WTC11 (cell line): Measurements from ENCODE around the gene RBM24.

Experiments used
- ARID4B ChIP-seq: sonication (generic); formaldehyde crosslinking; IDR thresholded peaks from 2 replicates; pipeline ENCODE4 v1.8.0; 2023; ENCODE audit warnings: missing genetic modification reagents, mild to moderate bottlenecking, borderline replicate concordance
- CTCF ChIP-seq: fragments of 200-600 bp; IDR thresholded peaks from 2 replicates; pipeline ENCODE4 v1.8.0; 2022; ENCODE audit warnings: antibody characterized with exemption
- ETV6 ChIP-seq: sonication (generic); formaldehyde crosslinking; IDR thresholded peaks from 2 replicates; pipeline ENCODE4 v1.8.1; 2022; ENCODE audit warnings: mild to moderate bottlenecking, missing genetic modification reagents
- FOXK1 ChIP-seq: sonication (generic); formaldehyde crosslinking; IDR thresholded peaks from 2 replicates; pipeline ENCODE4 v1.8.0; 2022; ENCODE audit warnings: mild to moderate bottlenecking, moderate library complexity, missing genetic modification reagents
- IRF2 ChIP-seq: sonication (generic); formaldehyde crosslinking; IDR thresholded peaks from 2 replicates; pipeline ENCODE4 v1.8.0; 2022; ENCODE audit warnings: low read depth, missing genetic modification reagents, borderline replicate concordance
- RELA ChIP-seq: sonication (generic); formaldehyde crosslinking; IDR thresholded peaks from 2 replicates; pipeline ENCODE4 v1.8.1; 2022; ENCODE audit warnings: missing genetic modification reagents, mild to moderate bottlenecking, borderline replicate concordance
- SP1 ChIP-seq: sonication (generic); formaldehyde crosslinking; conservative IDR thresholded peaks from 2 replicates; pipeline ENCODE4 v1.8.1; 2022; ENCODE audit warnings: missing genetic modification reagents
- USF2 ChIP-seq: sonication (generic); formaldehyde crosslinking; IDR thresholded peaks from 2 replicates; pipeline ENCODE4 v1.8.1; 2023; ENCODE audit warnings: mild to moderate bottlenecking, missing genetic modification reagents, moderate library complexity
- ZBTB21 ChIP-seq: sonication (generic); formaldehyde crosslinking; IDR thresholded peaks from 2 replicates; pipeline ENCODE4 v1.8.1; 2023; ENCODE audit warnings: mild to moderate bottlenecking, missing genetic modification reagents, borderline replicate concordance
- ZMAT4 ChIP-seq: fragments of 250-450 bp; sonication (Bioruptor Pico); IDR thresholded peaks from 2 replicates; pipeline ENCODE4 v1.9.0; 2021; ENCODE audit warnings: mild to moderate bottlenecking

- no peak for TF ChIP-seq ZBTB21 (CRISPR knock-in tag)
- TF ChIP-seq CTCF: no peak
- TF ChIP-seq ETV6 (CRISPR knock-in tag): no peak
- no peak for TF ChIP-seq ZMAT4
- TF ChIP-seq RELA: no peak
- no peak for TF ChIP-seq SP1 (CRISPR knock-in tag)
- no peak for TF ChIP-seq FOXK1 (CRISPR knock-in tag)
- no peak for TF ChIP-seq USF2 (CRISPR knock-in tag)
- TF ChIP-seq ARID4B (CRISPR knock-in tag): no peak
- no peak for TF ChIP-seq IRF2
These were observed 9.5 kb upstream of the RBM24 start for GRCh38 chr6:17271628-17272027.
